ENCODE measurements around the gene DHTKD1. TPM values are rescaled to one million over a fixed set of nuclear protein-coding genes. Genes with fewer than 3 reads are reported as not detected.

The DHTKD1 gene
- total and polyA plus RNA-seq, 10 of the 15 experiments (the other 5 are each of a cell fraction or from before 2014, with no cell fraction given), result 11.3 to 35.0 (median 26.9) TPM

GRCh38 chr10:12063483-12063818 lies 5.3 kb upstream of the DHTKD1 start:
- Histone ChIP-seq H3K4me3 (no peak overlapping the region), H3K4me1 (ENCODE audit: control insufficient read depth, insufficient read depth, low read length) (no peaks in the 10 kb centered on the region; the same call in 1 of the 2 replicates), H3K79me2 (ENCODE audit: control insufficient read depth, insufficient read depth, low read length) (no peaks in the 10 kb centered on the region), H2AFZ (ENCODE audit: control insufficient read depth, low read depth, low read length) (no peak overlapping the region), H3K27me3 (replicated peaks in 1 of 2; ENCODE audit: control insufficient read depth in 2 of 2, insufficient read depth in 2 of 2, low read length in 1 of 2) (no peaks in the 10 kb centered on the region), H3K27ac (ENCODE audit: control insufficient read depth, insufficient read depth) (no peak overlapping the region), H3K4me2 (ENCODE audit: control insufficient read depth, insufficient read depth) (no peak overlapping the region), H3K36me3 (ENCODE audit: control insufficient read depth in 2 of 2, insufficient read depth in 2 of 2, low read length in 1 of 2) (no peaks in the 10 kb centered on the region), H4K20me1 (ENCODE audit: control insufficient read depth, insufficient read depth) (no peaks in the 10 kb centered on the region), H3K9me3 (replicated peaks; ENCODE audit: control insufficient read depth, insufficient read depth, low read length) (no peaks in the 10 kb centered on the region), H3K9ac (ENCODE audit: control insufficient read depth, insufficient read depth, low read length) (no peak overlapping the region)
- in situ Hi-C loops (cut with MboI) (no loop called here), intact Hi-C loops (cut with micrococcal nuclease; ENCODE audit: unreplicated experiment) (no loop called here)
- DNase-seq (ENCODE audit: low read depth, low spot score) (no peak), FAIRE-seq (no peak), ATAC-seq (no peak)
- ChIA-PET CTCF (no interaction called here), POLR2A (interaction anchor here (0.7 to 1.6 kb wide), 3 partner anchors 10 to 13 kb away, joined by 3 to 6 read pairs (median 5); no protein-coding TSS in a partner anchor), RAD21 (ENCODE audit: unreplicated experiment) (no interaction called here), SMC1A (ENCODE audit: uncharacterized antibody, unreplicated experiment) (interaction anchor here (1.0 to 1.4 kb wide), 5 partner anchors 8 to 23 kb away, joined by 3 to 7 read pairs (median 3); no protein-coding TSS in a partner anchor)
- no TSS peak for BruUV-seq (replicated peaks)
- WGBS (ENCODE audit: insufficient coverage, insufficient replicate concordance, low lambda C conversion rate, missing lambda C conversion rate), result 85% methylated on average over 3 of the region's 3 CpGs
- no peak for TF ChIP-seq SPI1 (IDR thresholded peaks at IDR 0.05; ENCODE audit: borderline replicate concordance, insufficient read depth, low read depth, low read length)
- TF ChIP-seq NR2C2 (IDR thresholded peaks at IDR 0.05; ENCODE audit: borderline replicate concordance, control insufficient read depth, insufficient read length, low read depth), result no peak
- no peak for TF ChIP-seq POLR2A (IDR thresholded peaks at IDR 0.05; ENCODE audit: low read depth, low read length)
- TF ChIP-seq E2F4 (IDR thresholded peaks at IDR 0.05; ENCODE audit: low read depth, low read length), result no peak
- no peak for TF ChIP-seq TCF12 (IDR thresholded peaks at IDR 0.05; ENCODE audit: low read depth, low read length)
- TF ChIP-seq TARDBP (IDR thresholded peaks at IDR 0.05; ENCODE audit: borderline replicate concordance), result no peak
- no peak for TF ChIP-seq SUZ12 (IDR thresholded peaks at IDR 0.05; ENCODE audit: unreplicated experiment)
- TF ChIP-seq SREBF2 (IDR thresholded peaks at IDR 0.05; ENCODE audit: low read length), result no peak
- TF ChIP-seq CHD4 (IDR thresholded peaks at IDR 0.05), result no peak
- TF ChIP-seq ZBTB40 (IDR thresholded peaks at IDR 0.05; ENCODE audit: borderline replicate concordance), result no peak
- no peak for TF ChIP-seq ZBTB33 (IDR thresholded peaks at IDR 0.05)
- TF ChIP-seq ZNF592 (IDR thresholded peaks at IDR 0.05), result no peak
- TF ChIP-seq TCF7 (IDR thresholded peaks at IDR 0.05; ENCODE audit: borderline replicate concordance), result no peak
- TF ChIP-seq NFYB (IDR thresholded peaks at IDR 0.05; ENCODE audit: insufficient read depth, low read depth, low read length), result no peak
